ENCODE measurements around the gene AAK1.
A peak's percentile ranks its signal among the peaks of the same experiment; 100 is the strongest.
"Not testable (repeated sequence)": the region's sequence is repeated elsewhere in the genome, so short reads cannot be mapped to it uniquely, and the experiment has no call there.

Gene AAK1

GRCh38 chr2:69624611-69625010 is 18.9 kb downstream of the AAK1 start:
- DNase-seq, result no peak

- DNase-seq, result no peak
Observed at GRCh38 chr2:69624131-69624530, 19.4 kb downstream of the AAK1 start.

- DNase-seq, result no peak
Observed at GRCh38 chr2:69623236-69623635, 20.3 kb downstream of the AAK1 start.

GRCh38 chr2:69622805-69623204 is 20.7 kb downstream of the AAK1 start:
- not testable (repeated sequence) for DNase-seq

GRCh38 chr2:69622017-69622540 is 21.5 kb downstream of the AAK1 start:
- DNase-seq, result not testable (repeated sequence)

GRCh38 chr2:69621440-69621839 is 22.1 kb downstream of the AAK1 start:
- DNase-seq, result no peak

GRCh38 chr2:69620870-69621269 is 22.7 kb downstream of the AAK1 start:
- peak; percentile 22 for DNase-seq

- no peak for DNase-seq
Observed at GRCh38 chr2:69619725-69620124, 23.8 kb downstream of the AAK1 start.

- no peak for DNase-seq
Observed at GRCh38 chr2:69618362-69618761, 25.2 kb downstream of the AAK1 start.

GRCh38 chr2:69617744-69618143 is 25.8 kb downstream of the AAK1 start:
- DNase-seq, result no peak

- DNase-seq, result peak; percentile 60
Observed at GRCh38 chr2:69616755-69617154, 26.8 kb downstream of the AAK1 start.

- no peak for DNase-seq
Observed at GRCh38 chr2:69615969-69616368, 27.6 kb downstream of the AAK1 start.

GRCh38 chr2:69615078-69615625 is 28.4 kb downstream of the AAK1 start:
- DNase-seq, result no peak

GRCh38 chr2:69612707-69613106 is 30.8 kb downstream of the AAK1 start:
- no peak for DNase-seq

- DNase-seq, result no peak
Observed at GRCh38 chr2:69612200-69612599, 31.3 kb downstream of the AAK1 start.

- no peak for DNase-seq
Observed at GRCh38 chr2:69608109-69608508, 35.4 kb downstream of the AAK1 start.

- DNase-seq, result not testable (repeated sequence)
Observed at GRCh38 chr2:69606771-69607170, 36.8 kb downstream of the AAK1 start.

- DNase-seq, result no peak
Observed at GRCh38 chr2:69605284-69605683, 38.3 kb downstream of the AAK1 start.

GRCh38 chr2:69604836-69605235 is 38.7 kb downstream of the AAK1 start:
- no peak for DNase-seq

GRCh38 chr2:69604026-69604678 is 39.4 kb downstream of the AAK1 start:
- DNase-seq, result no peak

GRCh38 chr2:69603146-69603743 is 40.3 kb downstream of the AAK1 start:
- DNase-seq, result no peak

GRCh38 chr2:69601179-69601612 is 42.3 kb downstream of the AAK1 start:
- DNase-seq, result peak; percentile 56

- peak; percentile 17 for DNase-seq
Observed at GRCh38 chr2:69600425-69600824, 43.1 kb downstream of the AAK1 start.

Measured in CD4-positive, alpha-beta T cell treated with Interleukin-4 for 4 hours (primary cell).